GM18511 (cell line): ENCODE results near the gene VPS33B.
"Not testable (repeated sequence)": the region's sequence is repeated elsewhere in the genome, so short reads cannot be mapped to it uniquely, and the experiment has no call there.

ENCODE experiments used
- ATAC-seq: cut with Tn5 transposase; IDR thresholded peaks from one replicate; pipeline ENCODE4 v1.9.1; 2021; ENCODE audit warnings: mild to moderate bottlenecking, moderate library complexity; ENCODE audit not compliant: unreplicated experiment

The VPS33B gene

DNA sequence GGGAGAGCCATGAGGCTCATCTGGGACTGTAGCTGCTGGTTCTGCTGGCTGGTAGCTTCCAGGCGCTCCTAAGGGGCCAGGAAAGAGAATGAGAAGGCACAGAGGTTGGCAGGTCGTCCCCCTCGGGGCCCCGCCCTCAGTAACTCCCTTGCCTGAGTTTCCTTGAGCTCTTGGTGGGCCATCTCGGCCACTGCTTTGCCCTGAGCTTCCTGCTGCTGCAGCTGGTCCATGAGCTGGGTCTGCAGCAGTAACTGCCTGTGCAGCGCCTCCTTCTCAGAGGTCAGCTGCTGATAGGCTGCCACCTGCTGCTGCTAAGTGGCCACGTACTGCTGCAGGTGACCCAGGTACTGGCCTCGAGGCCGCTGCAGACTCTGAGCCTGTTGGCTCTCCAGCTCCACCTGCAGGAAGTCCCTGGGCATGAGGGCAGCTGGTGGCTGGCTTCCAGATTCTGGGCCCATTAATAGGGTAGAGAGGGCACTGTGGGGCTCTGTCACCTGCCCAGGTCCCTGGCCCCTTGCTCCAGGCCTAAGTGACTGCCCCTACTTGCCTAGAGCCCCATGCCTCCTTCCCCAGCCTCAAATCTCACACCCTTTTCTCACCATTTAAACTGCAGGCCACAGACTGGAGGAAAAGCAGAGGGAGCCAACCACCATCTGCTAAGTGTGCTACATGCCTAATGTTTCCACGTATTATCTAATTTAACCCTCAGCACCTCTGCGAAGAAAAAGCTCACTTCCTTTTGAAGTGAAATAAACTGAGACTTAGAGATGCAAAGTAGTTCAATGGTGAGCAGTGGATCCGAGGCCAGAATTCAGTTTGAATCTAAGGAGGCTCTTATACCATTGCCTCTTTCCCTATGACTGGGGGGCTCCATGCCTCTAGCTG, 10.8 kb upstream of the VPS33B start:
- peak; percentile 72 for ATAC-seq

DNA sequence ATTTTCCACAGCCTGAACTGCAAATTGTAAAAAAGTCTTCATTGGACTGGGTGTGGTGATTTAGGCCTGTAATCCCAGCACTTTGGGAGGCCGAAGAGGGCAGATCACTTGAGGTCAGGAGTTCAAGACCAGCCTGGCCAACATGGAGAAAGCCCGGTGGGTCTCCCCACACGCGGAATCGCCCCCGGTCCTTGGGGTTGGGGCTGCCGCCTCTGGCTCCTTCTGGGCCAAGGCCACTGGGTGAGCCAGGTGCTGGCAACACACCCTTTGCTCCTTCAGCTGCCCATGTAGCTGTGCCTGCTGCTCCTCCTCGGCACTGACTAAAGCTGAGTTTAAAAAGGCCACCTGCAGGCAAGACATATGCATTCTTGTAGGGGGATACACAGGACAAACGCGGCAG, 9.4 kb upstream of the VPS33B start:
- ATAC-seq = no peak

DNA sequence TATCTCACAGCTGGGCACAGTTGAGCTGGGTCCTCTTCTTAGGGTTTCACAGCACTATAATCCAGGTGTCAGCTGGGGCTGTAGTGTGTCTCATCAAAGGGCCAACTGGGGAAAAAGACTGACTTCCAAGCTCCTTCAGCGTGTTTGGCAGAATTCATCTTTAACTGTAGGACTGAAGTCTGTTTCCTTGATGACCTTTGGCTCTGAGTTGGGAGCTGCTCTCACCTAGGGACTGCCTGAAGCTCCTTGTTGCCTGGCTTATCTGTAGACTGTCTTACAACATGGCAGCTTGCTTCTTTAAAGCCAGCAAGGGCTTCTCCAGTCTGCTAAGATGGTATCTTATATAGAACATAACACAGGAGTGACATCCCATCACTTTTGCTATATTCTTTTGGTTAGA, 5.3 kb upstream of the VPS33B start:
- no peak for ATAC-seq

DNA sequence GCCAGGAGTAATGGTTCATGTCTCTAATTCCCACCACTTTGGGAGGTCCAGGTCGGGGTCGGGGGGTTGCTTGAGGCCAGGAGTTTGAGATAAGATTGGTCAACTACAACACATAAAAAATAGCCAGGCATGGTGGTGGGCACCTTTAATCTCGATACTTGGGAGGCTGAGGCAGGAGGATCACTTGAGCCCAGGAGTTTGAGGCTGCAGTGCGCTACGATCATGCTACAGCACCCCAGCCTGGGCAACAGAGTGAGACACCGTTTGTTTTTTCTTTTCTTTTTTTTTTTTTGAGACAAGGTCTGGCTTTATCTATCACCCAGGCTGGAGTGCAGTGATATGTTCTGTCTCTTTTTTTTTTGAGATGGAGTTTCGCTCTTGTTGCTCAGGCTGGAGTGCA, 1.3 kb upstream of the VPS33B start:
- no peak for ATAC-seq

DNA sequence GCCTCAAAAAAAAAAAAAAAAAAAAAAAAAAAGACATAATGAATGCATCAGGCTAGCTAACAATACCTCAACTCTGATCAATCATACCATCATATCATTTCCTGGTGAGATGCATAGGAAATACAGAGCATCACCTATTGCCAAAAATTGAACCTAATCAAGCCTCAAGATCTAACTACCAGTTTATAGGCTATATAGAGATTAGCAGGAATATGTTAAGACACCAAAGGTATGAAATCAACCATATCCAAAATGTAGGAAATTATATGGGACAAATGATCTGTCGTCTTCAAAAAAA, 387 bp upstream of the VPS33B start:
- no peak for ATAC-seq

DNA sequence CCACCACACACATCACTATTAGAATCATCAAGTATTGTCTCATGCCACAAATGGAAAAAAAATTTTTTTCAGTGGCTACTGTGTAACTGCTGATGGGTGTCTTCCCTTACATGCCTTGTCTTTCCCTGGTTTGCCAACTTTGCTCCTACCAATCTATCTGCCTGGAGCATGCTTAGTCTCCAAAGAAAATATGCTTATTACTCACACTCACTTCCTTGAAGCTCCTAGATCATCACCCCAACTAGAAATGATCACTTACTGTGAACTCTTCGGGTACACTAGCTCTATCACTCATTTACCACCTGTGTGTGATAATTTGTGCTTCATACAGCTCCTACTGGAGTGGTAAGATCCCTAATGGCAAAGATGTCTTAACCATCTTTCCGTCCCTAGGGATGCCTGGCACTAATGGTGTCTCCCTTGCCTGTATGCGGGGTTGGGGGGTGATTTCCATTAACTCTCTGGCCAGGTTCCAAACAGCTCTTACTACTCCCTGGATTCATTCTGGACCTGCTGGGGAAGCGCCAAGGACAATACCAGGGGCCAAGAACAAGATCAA, 799 bp downstream of the VPS33B start:
- peak; percentile 1 for ATAC-seq

DNA sequence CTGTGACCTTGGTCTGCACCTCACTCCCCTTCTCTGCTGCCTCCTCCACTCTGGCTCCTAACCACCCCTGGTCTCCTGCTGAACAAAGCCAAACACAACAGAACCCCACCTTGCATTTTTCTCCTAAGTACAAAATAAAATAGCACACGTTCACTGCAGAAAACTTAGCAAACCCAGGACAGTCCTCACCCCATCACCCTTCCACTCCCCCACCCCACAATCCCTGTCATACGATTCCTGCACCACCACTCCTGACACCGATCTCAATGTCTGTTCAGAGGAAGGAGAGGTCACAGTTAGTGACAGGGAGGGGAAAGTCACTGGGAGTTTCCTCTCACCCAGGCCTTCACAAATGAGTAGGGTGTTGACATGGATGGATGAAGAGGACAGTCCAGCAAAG, 4.2 kb downstream of the VPS33B start:
- no peak for ATAC-seq

DNA sequence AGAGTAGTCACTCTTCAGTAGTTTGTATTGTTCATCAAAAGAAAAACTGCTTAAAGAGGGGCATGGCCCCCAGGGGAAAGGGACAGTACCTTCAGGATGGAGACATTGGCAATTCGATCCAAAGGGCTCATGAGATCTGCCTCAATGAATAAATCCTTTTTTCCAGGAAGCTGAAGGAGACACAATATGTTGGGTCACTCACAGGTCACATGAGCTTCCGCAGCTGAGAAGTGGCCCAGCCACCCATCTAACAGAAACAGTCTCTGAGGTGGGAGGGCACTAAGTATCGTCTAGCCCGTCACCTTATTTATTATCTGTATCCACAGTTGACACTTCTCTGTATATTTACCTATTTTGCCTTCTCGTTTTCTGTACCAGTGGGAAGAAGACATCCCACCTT, 4.7 kb downstream of the VPS33B start:
- ATAC-seq = no peak

DNA sequence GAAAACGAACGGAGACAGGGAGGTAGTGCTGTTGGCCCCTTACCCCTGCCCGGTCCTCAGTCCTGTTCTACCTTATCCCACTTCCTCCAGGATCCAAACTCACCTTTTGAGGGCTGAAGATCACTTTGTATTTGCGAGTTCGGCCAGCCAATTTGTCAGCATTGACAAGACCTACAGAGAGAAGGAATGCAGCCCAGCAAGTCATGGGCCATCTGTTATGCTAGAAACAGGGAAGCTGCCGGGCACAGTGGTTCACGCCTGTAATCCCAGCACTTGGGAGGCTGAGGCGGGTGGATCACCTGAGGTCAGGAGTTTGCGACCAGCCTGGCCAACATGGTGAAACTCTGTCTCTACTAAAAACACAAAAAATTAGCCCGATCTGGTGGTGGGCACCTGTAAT, 8.7 kb downstream of the VPS33B start:
- ATAC-seq = not testable (repeated sequence)

DNA sequence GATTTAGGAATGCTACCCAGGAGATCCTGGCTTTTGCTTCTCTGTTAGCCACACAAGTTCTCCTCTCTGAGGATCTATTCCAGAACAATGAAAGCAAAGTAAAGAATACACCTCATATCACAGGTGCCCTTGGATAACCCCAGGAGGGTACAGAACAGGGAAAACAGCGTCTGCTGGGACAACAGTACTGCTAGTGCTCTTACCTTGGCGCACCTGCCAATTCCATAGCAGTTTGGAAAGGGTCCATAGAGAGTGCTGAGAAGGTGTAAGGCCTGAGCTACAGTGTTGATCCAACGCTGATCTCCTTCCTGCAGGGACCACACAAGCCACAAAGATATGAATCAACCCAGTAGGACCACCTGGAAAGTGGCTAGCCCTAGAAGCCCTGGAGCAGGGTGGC, 15.1 kb downstream of the VPS33B start:
- no peak for ATAC-seq

DNA sequence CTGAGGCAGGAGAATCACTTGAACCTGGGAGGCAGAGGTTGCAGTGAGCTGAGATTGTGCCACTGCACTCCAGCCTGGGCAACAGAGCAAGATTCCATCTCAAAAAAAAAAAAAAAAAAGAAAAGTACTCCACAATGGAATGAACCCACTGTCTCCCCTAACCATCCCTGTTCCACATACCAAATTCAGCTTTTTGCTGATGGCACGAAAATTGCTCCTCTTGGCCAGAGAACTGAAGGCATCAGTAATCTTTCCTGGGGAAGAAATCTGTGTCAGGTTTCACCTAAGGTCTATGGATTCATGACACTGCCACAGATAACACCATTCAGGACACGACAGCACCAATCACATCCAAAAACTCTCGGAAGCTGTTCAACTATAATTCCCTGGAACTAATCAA, 21.2 kb downstream of the VPS33B start:
- ATAC-seq = no peak

DNA sequence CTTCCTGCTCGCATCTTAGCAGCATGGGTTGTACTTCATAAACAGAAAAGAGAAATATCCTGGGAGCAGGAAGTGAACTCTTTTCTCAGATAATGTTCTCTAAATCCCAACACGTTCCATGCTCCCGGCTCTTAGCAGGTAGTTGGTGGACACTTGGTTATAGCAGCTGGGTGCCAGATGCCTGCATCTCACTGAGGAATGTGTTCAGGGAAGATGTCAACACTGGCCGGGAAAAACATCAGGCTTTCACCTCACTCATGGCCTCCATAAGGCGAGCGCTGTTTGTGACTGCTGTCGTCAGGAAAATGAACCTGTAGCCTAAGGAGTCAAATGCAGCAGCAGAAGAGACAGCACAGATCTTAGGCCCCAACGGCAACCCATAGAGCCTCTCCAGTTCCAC, 23.7 kb downstream of the VPS33B start:
- no peak for ATAC-seq

DNA sequence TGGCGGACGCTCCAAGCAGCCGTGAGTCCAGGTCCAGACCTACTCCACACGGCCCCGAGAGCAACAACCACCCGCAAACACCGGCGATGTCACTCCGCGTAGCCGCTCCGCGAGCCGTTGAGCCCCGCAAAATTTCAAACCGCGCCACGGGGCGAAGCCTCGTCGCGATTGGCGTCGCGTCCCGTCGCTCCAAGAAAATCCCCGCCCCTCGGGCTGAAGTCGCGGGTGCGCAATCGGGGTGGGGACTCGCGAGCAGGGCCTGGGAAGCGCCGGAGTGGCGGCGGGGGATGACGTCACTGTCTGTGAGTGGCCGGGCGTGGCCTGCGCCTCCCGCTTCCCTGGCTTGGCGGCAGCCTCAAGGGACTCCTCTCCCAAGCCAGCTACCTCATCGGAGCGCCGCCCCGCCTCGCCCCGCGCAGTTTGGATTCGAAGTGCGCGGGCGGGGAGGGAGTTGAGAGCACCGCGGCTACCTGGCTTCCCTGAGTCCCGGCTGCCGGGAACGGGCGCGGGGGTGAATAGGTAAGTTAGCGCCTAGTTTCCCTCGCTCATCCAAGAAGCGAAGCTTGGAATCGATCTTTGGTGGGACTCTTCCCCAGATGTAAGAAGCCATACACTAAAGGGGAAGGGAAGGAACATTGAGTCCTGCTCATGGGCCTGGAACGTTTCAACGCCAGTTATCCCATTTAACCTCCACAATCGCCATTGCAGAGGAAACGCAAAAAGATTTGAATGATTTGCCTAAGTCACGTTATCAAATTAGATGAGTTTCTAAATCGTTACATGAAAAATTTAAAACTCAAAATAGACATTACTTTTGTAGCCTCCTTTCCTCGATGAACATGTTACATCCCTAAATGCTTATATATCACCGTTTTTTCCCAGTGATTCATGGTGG, 27.7 kb downstream of the VPS33B start, which contains the start of gene PRC1:
PRC1 (minus strand) TSS at position 119 of the 895 bp plus-strand sequence; CDS start at position 1, 118 bp downstream.
- ATAC-seq = peak; percentile 94

DNA sequence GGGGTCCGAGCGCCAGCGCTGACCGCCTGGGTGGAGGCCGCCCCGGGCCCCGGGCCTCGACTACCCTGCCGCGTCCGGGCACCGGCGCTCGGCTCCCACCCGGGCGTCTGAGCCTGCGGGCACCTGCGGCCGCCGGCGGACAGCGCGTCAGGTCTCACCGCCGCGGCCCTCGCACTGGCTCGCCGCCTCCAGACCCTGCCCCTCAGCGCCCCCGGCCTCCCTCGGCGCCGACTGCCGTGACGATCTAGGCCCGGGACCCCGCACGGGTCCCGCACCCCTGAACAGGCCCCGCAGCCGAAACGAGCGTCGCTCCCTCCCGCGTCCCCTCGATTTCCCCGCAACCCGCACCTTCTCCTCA, 28.4 kb downstream of the VPS33B start:
- peak; percentile 19 for ATAC-seq

DNA sequence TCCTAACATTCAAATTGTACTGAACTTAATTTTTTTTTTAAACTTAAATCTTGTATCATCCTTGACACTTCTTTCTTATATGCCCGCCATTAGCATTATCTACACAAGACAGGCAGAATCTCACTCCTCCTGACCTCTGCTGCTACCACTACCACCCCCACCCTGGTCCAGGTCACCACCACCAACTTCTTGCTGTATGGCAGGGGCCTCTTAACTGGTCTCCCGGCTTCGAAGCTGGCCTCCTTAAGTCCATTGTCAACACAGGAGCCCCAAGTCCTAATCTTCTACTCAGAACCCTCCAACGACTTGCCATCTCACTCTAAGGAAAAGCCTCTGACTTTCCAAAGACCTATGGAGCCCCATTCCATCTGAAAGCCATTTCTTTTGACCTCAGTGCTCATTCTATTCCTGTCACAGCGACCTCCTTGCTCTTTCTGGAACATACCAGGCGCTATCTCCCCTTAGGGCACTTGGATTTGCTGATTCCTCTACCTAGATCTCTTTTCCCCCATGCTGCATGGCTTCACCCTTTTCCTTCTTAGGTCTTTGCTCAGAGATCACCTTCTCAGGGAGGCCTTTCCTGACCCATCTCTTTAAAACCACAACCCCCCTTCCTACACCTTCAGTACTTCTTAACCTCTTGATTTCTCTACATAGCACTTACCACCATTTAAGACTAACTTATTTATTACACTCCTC, 30.7 kb downstream of the VPS33B start:
- ATAC-seq = no peak

DNA sequence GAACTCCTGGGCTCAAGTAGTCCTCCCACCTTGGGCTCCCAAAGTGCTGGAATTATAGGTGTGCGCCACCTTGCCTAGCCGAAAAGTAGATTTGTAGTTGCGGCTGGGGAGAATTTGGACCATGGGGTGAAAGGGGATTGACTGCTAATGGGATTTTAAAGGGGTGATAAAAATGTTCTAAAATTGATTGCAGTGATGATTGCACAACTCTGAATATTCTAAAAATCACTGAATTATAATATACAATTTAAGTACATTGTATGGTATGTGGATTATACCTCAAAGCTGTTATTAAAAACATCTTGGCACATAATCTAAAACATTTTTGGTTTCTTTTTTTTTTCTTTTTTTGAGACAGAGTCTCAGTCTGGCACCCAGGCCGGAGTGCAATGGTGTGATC, 31.9 kb downstream of the VPS33B start:
- ATAC-seq = no peak

DNA sequence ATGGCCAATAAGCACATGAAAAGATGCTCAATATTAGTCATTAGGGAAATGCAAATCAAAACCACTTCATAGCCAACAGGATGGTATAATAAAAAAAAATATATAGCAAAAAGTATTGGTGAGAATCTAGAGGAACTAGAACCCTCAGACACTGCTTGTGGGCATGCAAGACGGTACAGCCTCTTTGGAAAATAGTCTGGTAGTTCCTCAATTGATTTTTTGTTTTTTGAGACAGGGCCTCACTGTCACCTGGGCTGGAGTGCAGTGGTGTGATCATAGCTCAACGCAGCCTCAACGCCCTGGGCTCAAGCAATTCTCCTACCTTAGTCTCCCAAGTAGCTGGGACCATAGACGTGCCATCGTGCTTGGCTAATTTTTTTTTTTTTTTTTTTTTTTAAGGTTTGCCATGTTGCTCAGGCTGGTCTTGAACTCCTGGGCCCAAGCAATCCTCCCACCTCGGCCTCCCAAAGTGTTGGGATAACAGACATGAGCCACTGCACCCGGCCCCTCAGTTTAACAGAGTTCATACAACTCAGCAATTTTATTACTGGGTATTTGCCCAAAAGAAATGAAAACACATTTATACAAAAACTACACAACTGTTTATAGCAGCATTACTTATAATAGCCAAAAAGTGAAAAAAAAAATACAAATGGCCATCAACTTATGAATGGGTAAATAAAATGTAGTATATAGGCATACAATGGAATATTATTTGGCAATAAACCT, 33.2 kb downstream of the VPS33B start:
- peak; percentile 23 for ATAC-seq

DNA sequence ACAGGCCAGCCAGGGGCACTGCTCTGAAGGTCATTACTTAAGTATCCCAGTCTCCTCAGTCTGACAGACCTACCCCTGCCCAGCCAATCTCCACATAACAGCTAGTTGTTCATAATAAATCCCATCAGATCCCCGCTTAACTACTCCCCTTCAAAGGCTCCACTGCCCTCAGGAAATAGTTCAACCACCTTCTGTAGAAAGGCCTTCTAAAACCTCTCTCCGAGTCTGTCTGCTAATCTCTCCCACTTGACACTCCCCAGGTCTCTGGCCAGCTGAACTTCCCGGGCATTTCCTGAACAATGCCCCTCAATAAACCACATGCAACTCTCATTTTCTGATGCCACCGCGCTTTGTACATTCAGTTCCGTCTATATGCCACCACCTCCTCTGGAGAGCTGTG, 34.1 kb downstream of the VPS33B start:
- ATAC-seq = no peak

DNA sequence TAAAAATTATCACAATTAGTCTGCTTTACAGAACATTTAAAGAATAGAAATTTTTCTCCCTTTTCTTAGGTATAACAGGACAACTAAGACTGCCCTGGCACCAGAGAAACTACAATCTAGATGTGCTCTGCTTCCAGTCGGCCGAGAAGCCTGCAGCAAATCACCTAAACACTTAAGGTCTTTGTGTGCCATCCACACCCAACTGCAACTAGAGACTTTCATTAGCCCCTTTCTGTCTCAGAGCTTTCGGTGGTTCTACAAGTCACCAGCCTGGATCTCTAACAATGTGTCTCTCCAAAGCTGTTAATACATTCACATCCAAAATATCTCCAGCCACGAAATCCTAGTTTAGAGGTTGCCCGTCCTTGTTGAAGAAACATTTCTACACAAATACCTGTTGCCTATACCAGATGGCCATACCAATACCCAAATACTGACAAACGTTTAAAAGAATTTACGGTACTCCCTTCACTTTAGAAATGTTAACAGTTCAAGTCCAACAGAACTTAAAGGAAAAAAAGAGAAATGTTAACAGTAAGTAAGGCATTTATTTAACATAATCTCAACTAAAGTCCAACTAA, 34.7 kb downstream of the VPS33B start:
- no peak for ATAC-seq
